Endometrium (tissue), 2 donors: Measurements from ENCODE around the gene HCN4.
"Not testable (repeated sequence)": the region's sequence is repeated elsewhere in the genome, so short reads cannot be mapped to it uniquely, and the experiment has no call there.

Experiments used
- FAIRE-seq: peaks from 2 replicates; lab custom pipeline; 2012; peaks lifted over from hg19 to GRCh38; lab: Jason Lieb, UNC
- donor health status: control.
- donor health status: control.

The HCN4 gene

DNA sequence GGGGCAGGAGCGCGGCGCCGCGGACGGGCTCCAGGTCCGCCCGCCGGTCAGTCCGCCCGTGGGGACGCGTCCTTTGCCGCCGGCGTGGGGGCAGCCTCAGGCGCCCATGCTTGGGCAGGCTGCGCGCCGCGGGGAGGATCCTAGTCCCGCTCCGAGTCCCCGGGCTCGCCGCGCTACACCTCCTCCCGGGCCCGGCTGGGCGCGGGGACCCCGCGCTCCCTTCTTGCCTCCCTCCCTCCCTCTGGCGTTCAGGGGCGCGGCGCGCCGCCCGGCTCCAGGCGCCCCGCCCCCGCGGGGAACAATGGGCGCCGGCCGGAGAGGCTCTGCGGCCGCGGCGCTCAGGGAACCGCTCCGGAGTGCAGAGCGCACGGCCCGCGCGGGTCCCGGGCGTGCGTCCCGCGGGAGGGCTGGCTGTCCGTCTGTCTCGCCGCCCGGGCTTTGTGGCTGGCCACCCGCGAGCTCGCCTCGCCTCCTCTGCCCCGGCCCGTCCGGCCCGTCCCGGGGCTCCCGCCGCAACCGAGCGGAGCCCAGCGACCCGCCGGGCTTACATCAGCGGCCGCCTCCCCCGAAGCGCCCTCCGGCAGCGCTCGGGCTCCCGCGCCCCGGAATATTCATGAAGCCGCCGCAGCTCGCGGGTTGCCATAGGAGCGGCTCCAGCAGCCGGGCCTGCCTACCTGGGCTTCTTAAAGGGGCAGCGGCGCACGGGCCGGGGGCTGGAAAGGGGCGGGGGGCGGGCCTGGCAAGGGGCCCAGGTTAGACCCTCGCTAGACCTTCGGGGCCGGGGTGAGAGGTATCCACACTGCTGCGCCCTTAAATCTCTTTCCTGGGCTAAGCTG lies at the start of gene HCN4:
HCN4 (minus strand) TSS at position 658 of the 836 bp plus-strand sequence. CDS start 688 bp downstream, outside the sequence.
- FAIRE-seq, result no peak

DNA sequence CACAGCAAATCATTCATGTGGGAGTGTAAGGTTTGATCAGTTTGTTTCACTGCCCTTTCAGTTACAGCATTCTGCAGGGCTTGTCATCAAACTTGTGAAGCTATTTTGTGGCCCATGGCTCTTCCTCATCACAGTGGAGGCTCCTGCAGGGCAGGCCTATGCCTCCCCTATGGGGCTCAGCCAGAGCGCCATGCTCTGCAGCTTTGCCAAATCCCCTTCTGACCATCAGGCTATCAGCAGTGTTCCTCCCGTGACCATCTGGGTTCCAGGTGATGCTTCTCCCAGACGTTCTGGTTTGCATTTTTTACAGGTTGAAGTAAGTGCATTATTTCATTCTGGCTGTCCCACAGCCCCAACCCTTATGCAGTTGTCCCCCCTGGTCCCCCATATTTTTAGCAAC lies 46.1 kb upstream of the HCN4 start:
- no peak for FAIRE-seq

- no peak for FAIRE-seq
These were observed 34.4 kb upstream of the HCN4 start for GRCh38 chr15:73403171-73403570.

GRCh38 chr15:73400222-73400621 lies 31.5 kb upstream of the HCN4 start:
- FAIRE-seq, result not testable (repeated sequence)

DNA sequence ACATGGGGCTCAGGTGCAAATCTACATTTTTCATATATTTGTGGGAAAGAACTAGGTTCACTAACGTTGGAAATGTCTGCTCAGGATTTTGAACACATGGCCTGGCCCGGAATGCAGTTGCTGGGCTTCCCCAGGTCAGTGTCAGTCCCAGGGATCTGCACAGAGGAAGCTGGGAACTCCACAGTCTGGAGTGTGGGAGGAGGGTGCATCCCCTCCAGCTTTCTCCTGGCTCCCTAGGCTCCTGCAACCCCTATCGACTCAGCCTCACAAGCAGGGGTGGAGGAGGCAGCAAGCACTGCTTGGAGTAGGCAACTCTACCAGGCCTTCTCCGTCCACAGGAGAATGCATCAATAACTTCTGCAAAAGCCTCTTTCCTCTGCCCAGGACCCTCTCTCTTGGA lies 30.1 kb upstream of the HCN4 start:
- no peak for FAIRE-seq

- no peak for FAIRE-seq
These were observed 28.7 kb upstream of the HCN4 start for GRCh38 chr15:73397461-73397860.

GRCh38 chr15:73395671-73396070 lies 26.9 kb upstream of the HCN4 start:
- FAIRE-seq, result no peak

DNA sequence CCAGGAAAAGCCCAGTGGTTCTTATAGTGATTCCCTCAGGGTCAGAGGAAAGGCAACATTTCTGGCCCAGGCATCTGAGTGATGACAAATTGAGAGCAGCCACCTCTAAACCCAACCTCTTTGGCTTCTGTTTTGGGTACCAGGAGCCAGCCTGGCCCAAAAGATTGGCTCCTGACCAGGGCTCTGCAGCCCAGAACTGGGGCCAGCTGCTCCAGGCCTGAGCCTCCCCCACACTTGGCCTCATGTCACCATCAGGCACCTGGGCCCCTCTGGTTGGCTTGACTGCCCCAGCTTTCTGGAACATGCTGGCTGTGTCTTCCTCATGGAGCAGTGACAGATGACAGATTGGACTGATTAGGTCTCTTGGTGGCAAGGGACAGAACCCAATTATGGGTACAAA lies 26.0 kb upstream of the HCN4 start:
- no peak for FAIRE-seq

- FAIRE-seq, result no peak
These were observed 24.6 kb upstream of the HCN4 start for GRCh38 chr15:73393336-73393735.

GRCh38 chr15:73392025-73392424 lies 23.3 kb upstream of the HCN4 start:
- no peak for FAIRE-seq

DNA sequence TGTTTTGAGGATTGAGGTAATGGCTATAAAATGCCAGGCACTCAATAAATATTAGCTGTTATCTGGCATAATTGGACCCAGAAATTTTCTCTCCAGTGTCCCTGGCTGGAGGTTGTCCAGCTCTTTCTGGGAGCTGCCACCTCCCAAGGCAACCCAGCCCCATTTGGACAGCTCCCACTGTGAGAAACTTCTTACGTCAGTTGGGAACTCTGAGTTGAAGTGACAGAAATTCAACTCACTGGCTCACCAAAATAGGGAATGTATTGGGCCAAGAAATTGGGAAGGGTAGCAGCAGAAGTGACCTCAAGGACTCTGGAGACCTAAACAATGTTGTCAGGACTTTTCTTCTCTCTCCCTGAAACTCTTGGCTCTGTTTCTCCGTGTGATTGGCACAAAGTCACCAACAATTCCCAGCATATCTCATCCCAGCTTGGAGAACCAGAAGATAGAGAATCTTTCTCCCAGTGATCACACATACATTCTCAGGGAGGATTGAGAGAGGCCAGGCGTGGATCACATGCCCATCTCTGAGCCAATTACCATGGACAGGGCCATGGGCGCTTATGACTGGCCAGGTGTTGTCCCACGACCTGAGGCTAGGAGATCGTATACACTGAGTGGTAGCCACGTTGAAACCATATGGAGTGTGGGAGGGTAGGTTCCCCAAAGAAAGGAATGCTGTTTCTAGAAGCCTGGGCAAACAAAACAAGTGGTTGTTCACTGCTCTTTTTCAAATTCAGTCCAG lies 22.5 kb upstream of the HCN4 start:
- no peak for FAIRE-seq

DNA sequence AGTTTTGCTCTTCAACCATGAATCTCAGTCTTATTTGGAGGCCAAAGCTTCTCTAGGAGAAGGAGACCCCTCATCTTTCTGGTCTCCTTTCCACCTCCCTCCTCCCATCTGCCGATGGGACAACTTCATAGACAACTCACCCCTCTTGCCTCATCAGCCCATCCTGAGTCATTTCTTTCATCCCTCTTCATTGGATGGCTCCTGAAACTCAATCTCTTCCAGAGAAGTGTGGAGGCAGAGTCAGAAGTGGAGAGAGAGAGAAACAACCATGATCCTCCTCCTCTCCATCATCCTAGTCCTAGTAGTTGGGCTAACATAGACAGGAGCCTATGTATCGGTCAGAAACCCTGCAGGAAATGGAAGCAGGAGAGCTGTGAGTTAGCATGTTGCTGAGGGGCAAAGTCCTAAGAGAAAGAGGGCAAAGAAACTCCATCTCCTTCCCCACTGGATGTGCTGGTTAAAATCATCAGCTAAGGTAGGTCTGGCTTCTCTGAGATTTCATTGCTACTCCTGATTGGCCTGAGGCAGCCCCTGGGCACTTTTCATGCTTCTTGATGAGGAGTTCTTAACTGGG lies 21.3 kb upstream of the HCN4 start:
- FAIRE-seq, result no peak

GRCh38 chr15:73389539-73389938 lies 20.8 kb upstream of the HCN4 start:
- no peak for FAIRE-seq

DNA sequence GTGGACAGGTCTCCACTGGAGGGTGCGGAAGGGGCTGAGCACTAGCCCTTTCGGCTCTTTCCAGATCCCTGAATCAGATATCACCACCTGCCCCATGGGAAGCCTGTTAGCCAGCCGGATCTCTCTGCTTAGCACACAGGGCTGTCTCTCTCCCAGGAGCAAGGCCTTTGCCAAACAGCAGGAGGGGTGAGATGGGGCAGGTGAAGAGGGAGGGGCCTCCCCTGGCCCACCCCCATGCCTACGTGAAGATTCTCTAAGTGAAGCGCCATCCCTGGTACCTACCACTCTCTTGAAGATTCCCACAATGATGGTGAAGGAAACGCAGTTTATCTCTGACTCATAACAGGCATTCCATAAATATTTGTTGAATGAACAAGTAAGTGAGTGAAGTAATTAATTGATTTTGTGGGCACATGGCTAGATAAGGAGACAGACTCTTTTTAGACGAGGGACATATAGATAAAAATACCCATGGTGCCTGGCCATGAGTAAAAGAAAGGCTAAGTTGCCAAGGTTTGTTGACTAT lies 19.6 kb upstream of the HCN4 start:
- FAIRE-seq, result no peak

DNA sequence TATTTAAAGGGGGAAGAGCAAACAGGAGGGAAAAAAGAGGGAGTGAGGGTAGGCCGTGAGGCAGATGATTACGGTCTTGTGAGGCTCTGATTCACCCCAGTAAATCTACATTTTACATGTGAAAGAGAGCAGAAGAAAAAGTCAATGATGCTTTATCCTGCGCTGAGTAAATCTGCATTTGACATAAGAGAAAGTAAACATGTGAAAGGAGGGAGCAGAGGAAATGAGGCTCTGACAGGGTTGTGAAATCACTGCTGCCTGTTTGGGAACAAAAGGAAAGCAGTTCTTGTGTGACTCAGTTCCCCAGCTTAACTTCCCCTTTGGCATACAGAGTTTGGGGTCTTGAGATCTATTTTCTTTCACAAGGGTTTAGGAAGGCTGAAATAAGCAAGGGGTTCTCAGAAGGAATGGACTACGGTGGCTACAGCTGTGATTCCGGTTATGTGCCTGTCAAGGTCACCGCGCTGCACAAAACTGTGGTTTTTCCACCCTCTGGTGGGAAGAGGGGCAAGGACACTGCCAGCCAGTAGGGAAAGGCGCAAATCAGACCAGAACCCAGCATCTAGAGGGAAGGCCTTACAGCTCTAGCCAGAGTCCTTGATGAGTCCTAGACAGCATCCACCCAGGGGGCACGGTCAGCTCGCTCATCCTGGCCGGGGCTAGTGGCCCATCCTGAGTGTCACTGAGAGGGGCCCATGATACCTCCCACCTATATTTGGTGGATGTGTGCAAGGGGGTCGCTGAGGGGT lies 18.9 kb upstream of the HCN4 start:
- no peak for FAIRE-seq

GRCh38 chr15:73386886-73387506 lies 18.2 kb upstream of the HCN4 start:
- FAIRE-seq, result no peak

DNA sequence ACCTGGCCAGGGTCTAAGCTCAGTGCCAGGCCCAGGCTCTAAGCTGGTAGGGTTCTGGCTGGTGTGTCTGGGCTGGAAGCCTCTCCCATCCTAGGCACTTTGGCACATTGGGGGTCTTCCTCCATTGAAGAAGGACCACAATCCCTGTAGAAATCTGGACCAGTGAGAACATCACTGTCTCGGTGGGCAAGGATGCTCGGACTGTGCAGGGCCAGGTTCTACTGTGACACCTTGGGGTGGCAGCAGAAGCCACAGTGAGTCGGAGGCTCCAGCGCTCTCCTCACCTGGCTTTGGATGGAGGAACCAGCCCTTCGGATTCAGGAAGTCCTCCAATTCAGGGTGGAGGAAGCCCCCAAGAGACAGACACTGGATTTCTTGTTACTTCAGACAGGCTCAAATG lies 17.5 kb upstream of the HCN4 start:
- no peak for FAIRE-seq

- FAIRE-seq, result no peak
These were observed 16.4 kb upstream of the HCN4 start for GRCh38 chr15:73385205-73385604.

DNA sequence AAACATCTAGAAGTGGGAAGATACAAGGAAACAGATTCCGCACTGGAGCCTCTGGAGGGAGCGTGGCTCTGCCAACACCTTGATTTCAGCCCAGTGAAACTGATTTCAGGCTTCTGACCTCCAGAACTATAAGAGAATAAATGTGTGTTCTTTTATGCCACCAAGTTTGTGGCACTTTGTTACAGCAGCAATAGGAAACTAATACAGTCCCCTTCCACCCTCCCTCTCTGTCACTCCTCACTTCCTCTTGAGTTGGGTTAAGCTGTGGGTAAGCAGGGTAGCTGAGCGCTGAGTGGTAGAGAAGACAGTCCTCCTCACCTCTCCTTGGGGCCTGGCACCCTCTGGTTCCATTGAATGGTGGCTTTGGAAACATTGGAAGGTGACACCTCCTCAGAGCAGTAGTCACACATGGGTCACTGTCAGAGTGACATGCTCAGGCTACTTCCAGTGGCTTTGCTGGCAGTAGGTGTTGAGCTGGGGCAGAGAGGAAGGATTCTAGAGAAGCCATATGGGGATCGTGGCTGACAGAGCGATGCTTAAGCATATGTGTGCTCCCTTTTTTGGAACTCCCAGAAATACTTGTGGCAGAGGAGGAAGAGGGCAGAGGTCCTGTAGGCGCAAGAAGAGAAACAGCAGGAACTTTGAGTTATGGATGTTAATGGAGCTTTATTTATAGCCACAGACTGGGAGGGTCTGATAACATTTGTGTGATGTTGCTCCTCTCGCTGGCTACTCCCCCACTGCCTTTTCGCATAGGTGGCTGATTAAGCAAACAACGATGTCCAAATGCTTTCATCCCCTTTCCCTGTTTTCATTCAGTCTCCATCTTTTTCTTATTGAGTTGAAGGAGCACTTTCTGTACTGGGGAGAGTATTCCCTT lies 14.8 kb upstream of the HCN4 start:
- FAIRE-seq, result no peak

GRCh38 chr15:73382115-73382514 lies 13.4 kb upstream of the HCN4 start:
- FAIRE-seq, result no peak

DNA sequence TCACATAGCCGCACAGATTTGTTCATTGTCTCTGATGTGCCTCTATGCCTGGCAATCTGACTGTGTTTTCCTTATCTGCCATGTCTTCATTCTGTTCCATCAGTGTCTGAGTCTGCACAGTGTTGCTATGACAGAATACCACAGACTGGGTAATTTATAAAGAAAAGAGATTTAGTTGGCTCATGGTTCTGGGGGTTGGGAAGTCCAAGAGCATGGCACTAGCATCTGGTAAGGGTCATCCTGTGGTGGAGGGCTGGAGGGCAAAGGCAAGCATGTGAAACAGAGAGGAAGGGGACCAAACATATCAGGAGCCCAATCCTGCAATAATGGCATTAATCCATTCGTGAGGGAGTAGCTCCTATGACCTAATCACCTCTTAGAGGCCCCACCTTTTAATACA lies 11.9 kb upstream of the HCN4 start:
- no peak for FAIRE-seq
